HepG2 (cell line): ENCODE results near the gene PTPRM. TPM values are rescaled to one million over a fixed set of nuclear protein-coding genes. Genes with fewer than 3 reads are reported as not detected.

ENCODE experiments used
- AHDC1 ChIP-seq: sonication (generic); formaldehyde crosslinking; IDR thresholded peaks from 2 replicates; pipeline ENCODE4 v1.5.1; 2020; ENCODE audit warnings: mild to moderate bottlenecking, missing genetic modification reagents, borderline replicate concordance
- MEIS2 ChIP-seq: sonication (generic); formaldehyde crosslinking; IDR thresholded peaks from 2 replicates; pipeline ENCODE4 v1.9.0; 2021; ENCODE audit warnings: mild to moderate bottlenecking, missing genetic modification reagents
- MTERF4 ChIP-seq: sonication (generic); formaldehyde crosslinking; IDR thresholded peaks from 2 replicates; pipeline ENCODE4 v1.8.0; 2023; ENCODE audit warnings: mild to moderate bottlenecking, missing genetic modification reagents
- ZNF629 ChIP-seq: sonication (generic); formaldehyde crosslinking; conservative IDR thresholded peaks from 2 replicates; pipeline ENCODE4 v1.5.0; 2020; ENCODE audit warnings: missing genetic modification reagents
- polyA plus RNA-seq, 8 experiments: library from polyadenylated mRNA; depleted of rRNA in 3 of 8; stranded (reverse) in 7 of 8; unstranded in 1 of 8; fragments of >200 nt; fragmentation: Illumina TruSeq in 4 of 8; extraction: Trizol in 4 of 8; gene quantifications; 2 replicates each; pipeline versions ENCODE4 v1.2.1 to v1.2.3, GENCODE V29; 2011 to 2016; ENCODE audit warnings: low read depth in 4 of 8, missing spikeins in 1 of 8, mixed read lengths in 1 of 8; ENCODE audit not compliant: insufficient read depth in 1 of 8
- total RNA-seq, 5 experiments: library from RNA; depleted of rRNA; stranded (reverse); fragments of >200 nt; fragmentation: Illumina TruSeq; extraction: Trizol; gene quantifications; 2 replicates each; pipeline ENCODE4 v1.2.3, GENCODE V29; 2016; ENCODE audit warnings: low read depth in 1 of 5
- TF ChIP-seq, protein P1 (sequence below): sonication (generic); formaldehyde crosslinking; IDR thresholded peaks from 2 replicates; pipeline ENCODE4 v1.4.0; 2020; ENCODE audit warnings: missing genetic modification reagents, mild to moderate bottlenecking, borderline replicate concordance

Gene PTPRM
- total and polyA plus RNA-seq, 2 of the 13 experiments (the other 11 are each of a cell fraction or from before 2014, with no cell fraction given) = 12.6 to 108 TPM

DNA sequence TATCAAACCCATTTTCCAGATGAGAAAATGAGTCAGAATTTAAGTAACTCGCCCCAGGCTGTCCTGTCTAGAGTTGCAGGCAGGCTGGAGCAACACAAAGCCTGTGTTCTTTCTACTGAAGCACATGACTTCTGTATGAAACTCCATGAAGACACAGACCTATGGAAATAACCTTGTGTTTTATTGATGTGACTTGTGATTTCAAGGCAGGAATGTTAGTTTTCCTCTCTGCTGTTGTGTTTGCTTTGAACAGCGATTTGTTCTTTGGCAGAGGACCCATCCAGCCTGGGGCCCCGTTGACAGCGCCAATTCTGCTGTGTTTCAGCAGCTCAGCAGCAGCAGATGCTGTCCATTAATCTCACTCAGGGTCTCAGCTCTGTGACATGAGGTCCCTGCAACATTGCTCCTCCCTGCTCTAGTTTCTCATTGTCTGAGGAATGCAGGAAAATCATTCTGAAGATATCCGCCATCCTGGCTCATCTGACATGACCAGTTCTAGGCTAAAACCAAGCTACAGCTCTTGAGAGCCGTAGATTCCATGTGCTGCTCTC, 697.8 kb downstream of the PTPRM start (continued):
- TF ChIP-seq AHDC1 (CRISPR knock-in tag) = 0 out of 2 replicates have a peak, but pooled peaks have one; percentile 31
- TF ChIP-seq MTERF4 (CRISPR knock-in tag) = no peak
- peak; percentile 41; the same call in 1 of the 2 replicates for TF ChIP-seq ZNF629 (CRISPR knock-in tag)
- TF ChIP-seq MEIS2 = no peak
- TF ChIP-seq, protein P1, sequence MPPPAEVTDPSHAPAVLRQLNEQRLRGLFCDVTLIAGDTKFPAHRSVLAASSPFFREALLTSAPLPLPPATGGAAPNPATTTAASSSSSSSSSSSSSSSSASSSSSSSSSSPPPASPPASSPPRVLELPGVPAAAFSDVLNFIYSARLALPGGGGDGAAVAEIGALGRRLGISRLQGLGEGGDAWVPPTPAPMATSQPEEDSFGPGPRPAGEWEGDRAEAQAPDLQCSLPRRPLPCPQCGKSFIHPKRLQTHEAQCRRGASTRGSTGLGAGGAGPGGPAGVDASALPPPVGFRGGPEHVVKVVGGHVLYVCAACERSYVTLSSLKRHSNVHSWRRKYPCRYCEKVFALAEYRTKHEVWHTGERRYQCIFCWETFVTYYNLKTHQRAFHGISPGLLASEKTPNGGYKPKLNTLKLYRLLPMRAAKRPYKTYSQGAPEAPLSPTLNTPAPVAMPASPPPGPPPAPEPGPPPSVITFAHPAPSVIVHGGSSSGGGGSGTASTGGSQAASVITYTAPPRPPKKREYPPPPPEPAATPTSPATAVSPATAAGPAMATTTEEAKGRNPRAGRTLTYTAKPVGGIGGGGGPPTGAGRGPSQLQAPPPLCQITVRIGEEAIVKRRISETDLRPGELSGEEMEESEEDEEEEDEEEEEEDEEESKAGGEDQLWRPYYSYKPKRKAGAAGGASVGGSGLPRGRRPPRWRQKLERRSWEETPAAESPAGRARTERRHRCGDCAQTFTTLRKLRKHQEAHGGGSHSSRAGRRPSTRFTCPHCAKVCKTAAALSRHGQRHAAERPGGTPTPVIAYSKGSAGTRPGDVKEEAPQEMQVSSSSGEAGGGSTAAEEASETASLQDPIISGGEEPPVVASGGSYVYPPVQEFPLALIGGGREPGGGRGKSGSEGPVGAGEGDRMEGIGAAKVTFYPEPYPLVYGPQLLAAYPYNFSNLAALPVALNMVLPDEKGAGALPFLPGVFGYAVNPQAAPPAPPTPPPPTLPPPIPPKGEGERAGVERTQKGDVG = 0 out of 2 replicates have a peak, but pooled peaks have one; percentile 34
